ENCODE results near the gene MOV10L1. TPM values are rescaled to one million over a fixed set of nuclear protein-coding genes. Genes with fewer than 3 reads are reported as not detected.

MOV10L1 gene
- total RNA-seq, 2 experiments from 2014 or later: 0.11 TPM; not detected in 1

DNA sequence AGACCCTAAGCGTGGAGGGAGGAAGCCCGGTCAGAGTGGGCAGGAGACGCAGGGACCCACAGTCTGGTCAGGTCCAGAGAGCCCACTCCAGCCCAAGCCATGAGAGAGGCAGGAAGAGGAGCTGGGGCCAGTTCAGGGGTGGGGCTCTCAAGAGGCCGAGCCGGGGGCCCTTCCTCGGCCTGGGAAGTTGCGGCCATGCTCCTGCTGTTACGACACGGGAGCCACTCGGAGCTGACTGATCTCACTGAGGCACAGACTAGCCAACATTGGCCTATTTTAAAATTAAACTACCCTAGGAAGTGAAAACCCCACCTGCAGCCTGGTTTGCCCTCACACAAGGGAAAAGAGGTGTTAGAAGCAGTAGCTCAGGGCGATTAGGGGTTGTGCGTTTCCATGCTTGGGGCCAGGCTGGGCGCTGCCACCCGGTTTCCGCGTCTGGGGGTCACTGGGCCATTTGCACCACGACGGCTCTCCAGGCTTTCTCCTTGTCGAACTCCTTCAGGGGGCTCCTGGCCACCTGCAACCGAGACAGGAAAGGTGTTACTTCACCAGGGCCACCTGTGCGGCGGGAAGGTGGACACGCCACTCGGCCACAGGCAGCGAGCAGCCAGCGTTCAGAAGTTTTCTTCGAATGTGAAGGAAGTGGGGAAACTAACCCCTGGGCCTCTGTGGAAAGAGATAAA, 28.5 kb upstream of the MOV10L1 start:
- DNase-seq (no peak), ATAC-seq (no peak)
- intact Hi-C loops (cut with DNase I, micrococcal nuclease): no loop called here
- Mint-ChIP-seq H3K9me3 (ENCODE audit: low read depth) (no peaks in the 10 kb centered on the region), H3K4me1 (no peaks in the 10 kb centered on the region), H3K27me3 (peaks cover 15% of the 10 kb centered on the region), H3K27ac (no peak overlapping the region), H3K36me3 (ENCODE audit: low read depth) (no peaks in the 10 kb centered on the region), H3K4me3 (no peak overlapping the region)
- POLR2A ChIA-PET: no interaction called here
- CTCF ChIA-PET: no interaction called here

DNA sequence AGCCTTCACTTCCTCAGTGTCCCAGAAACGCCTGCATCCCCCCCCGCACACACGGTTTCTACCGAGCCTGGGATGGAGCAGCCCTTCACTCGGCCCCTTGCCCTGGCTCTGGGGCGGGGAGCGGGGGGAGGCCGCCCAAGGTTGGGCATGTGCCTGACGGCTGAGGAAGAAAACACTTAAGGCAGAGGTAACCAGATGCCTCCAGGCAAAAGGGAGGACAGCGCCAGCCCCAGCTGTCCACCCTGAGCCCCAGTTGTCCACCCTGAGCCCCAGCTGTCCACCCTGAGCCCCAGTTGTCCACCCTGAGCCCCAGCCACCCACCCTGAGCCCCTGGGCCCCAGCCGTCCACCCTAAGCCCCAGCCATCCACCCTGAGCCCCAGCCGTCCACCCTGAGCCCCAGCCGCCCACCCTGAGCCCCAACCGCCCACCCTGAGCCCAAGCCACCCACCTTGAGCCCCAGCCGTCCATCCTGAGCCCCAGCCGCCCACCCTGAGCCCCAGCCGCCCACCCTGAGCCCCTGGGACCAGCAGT, 27.9 kb upstream of the MOV10L1 start:
- H3K4me1 Mint-ChIP-seq: no peaks in the 10 kb centered on the region
- no peak overlapping the region for H3K27ac Mint-ChIP-seq
- ATAC-seq (no peak), DNase-seq (no peak)
- no peaks in the 10 kb centered on the region for H3K9me3 Mint-ChIP-seq (ENCODE audit: low read depth)
- CTCF ChIA-PET: no interaction called here
- intact Hi-C loops (cut with DNase I, micrococcal nuclease): no loop called here
- H3K36me3 Mint-ChIP-seq (ENCODE audit: low read depth): no peaks in the 10 kb centered on the region
- POLR2A ChIA-PET: no interaction called here
- H3K27me3 Mint-ChIP-seq: peaks cover 12% of the 10 kb centered on the region
- H3K4me3 Mint-ChIP-seq: no peak overlapping the region

DNA sequence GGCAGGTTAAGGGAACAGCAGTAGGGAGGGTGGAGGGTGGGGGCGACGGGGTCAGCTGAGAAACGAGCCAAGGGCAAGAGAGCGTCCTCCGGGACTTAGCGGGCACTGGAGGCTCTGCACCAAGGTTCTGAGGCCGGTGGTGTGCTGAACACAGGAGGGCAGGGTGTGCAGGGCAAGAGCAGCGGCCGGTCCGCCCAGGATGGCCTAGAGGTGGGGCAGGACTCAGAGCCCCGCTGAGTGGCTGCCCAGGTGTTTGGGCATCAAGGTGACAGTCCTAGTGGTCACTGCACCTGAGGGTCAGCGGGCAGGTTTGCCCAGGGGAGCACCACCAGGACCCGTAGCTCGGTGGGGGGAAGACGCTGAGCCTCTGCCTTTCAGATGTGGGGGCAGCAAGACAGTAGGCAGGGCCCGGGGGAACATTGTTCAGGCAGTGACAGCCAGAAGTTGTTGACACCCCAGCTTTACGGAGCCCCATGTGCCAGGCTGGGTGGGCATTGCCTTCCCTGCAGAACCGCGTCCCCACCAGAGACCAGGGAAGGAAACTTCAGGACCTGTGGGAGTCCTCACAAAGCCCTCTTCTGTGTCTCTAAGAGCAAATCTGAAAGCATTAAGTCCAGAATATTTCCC, 27.2 kb upstream of the MOV10L1 start:
- Mint-ChIP-seq H3K4me3 (no peak overlapping the region), H3K36me3 (ENCODE audit: low read depth) (no peaks in the 10 kb centered on the region), H3K9me3 (ENCODE audit: low read depth) (no peaks in the 10 kb centered on the region), H3K4me1 (no peaks in the 10 kb centered on the region), H3K27me3 (peaks cover 9% of the 10 kb centered on the region), H3K27ac (no peak overlapping the region)
- intact Hi-C loops (cut with DNase I, micrococcal nuclease): no loop called here
- ChIA-PET CTCF (no interaction called here), POLR2A (no interaction called here)
- DNase-seq (no peak), ATAC-seq (no peak)

DNA sequence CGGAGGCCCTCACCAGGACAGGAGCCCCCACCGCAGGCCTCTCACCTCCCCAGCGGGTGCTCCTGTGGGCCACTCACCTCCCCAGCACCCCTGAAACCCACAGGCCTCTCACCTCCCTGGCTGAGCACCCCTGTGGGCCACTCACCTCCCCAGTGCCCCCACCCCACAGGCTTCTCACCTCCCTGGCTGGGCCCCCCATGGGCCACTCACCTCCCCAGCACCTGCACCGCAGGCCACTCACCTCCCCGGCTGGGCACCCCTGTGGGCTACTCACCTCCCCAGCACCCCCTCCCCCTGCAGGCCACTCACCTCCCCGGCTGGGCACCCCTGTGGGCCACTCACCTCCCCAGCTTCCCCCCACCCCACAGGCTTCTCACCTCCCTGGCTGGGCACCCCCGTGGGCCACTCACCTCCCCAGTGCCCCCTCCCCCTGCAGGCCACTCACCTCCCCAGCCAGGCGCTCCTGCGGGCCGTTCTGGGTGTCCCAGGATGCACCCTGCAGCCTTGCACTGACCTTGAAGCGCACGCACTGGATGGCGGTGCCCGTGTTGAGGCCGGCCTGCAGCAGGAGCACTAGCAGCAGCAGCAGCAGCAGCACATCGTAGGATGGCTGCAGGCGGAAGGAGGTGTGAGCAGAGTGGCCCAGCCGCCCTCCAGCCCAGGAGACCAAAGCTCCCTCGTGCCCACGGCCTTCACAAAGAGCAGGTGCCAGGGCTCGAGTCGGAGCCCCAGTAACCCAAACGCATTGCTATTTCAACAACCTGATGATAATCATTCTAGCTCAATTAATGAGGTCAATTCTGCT, 26.0 kb upstream of the MOV10L1 start:
- Mint-ChIP-seq H3K9me3 (ENCODE audit: low read depth) (no peaks in the 10 kb centered on the region), H3K4me3 (no peak overlapping the region), H3K27ac (no peak overlapping the region), H3K4me1 (no peaks in the 10 kb centered on the region), H3K36me3 (ENCODE audit: low read depth) (no peaks in the 10 kb centered on the region), H3K27me3 (peaks cover 8% of the 10 kb centered on the region)
- CTCF ChIA-PET: no interaction called here
- POLR2A ChIA-PET: no interaction called here
- no peak for ATAC-seq
- no peak for DNase-seq
- intact Hi-C loops (cut with DNase I, micrococcal nuclease): no loop called here

DNA sequence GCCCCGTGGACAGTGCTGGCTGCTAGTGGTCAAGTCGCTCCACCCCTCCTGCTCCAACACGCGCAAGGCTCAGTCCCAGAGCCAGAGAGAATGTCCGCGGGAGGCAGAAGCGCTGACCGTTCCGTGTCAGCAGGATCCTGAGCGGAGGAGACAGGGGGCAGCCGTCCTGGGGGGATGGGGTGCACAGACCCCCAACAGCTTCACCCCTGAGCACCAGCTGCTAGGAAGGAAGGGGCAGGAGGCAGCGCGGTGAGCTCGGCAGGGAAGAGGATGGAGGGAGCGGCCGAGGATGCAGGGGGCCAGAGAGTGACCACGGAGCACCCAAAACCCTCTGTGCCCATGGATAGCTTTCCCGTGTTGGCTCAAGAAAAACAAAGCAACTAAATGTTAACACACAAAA, 25.4 kb upstream of the MOV10L1 start:
- Mint-ChIP-seq H3K9me3 (ENCODE audit: low read depth) (no peaks in the 10 kb centered on the region), H3K4me3 (no peak overlapping the region), H3K27me3 (peaks cover 2% of the 10 kb centered on the region), H3K27ac (no peak overlapping the region), H3K36me3 (ENCODE audit: low read depth) (no peaks in the 10 kb centered on the region), H3K4me1 (no peaks in the 10 kb centered on the region)
- CTCF ChIA-PET: no interaction called here
- intact Hi-C loops (cut with DNase I, micrococcal nuclease): no loop called here
- ATAC-seq: no peak
- no peak for DNase-seq
- POLR2A ChIA-PET: no interaction called here

DNA sequence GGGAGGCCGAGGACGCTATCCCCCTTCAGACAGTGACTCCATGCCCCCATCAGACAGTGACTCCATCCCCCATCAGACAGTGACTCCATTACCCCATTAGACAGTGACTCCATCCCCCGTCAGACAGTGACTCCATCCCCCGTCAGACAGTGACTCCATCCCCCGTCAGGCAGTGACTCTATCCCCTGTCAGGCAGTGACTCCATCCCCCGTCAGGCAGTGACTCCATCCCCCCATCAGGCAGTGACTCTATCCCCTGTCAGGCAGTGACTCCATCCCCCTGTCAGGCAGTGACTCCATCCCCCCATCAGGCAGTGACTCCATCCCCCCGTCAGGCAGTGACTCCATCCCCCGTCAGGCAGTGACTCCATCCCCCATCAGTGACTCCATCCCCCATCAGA, 22.6 kb upstream of the MOV10L1 start:
- ATAC-seq: no peak

DNA sequence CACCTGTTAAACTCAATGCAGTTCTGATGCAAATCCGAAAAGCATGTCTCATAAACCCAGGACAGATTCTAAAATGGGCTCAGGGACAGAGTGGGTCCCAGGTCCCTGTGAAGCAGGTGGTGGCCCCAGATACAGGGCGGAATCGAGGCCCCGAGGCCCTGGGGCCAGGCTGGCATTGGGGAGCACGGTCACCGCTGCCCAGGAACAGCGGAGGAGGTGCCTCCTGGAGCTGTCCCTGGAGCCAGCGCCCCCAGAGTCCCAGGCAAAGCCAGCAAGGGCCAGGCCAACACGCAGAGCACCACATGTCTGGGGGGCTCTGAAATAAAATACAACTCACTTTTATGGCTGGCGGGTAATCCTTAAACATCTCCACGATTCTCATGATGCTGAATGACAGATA, 21.7 kb upstream of the MOV10L1 start:
- no peaks in the 10 kb centered on the region for H3K36me3 Mint-ChIP-seq (ENCODE audit: low read depth)
- H3K4me1 Mint-ChIP-seq: no peaks in the 10 kb centered on the region
- DNase-seq: no peak
- CTCF ChIA-PET: no interaction called here
- no peak for ATAC-seq
- intact Hi-C loops (cut with DNase I, micrococcal nuclease): no loop called here
- H3K27ac Mint-ChIP-seq: no peak overlapping the region
- H3K27me3 Mint-ChIP-seq: no peaks in the 10 kb centered on the region
- H3K9me3 Mint-ChIP-seq (ENCODE audit: low read depth): no peaks in the 10 kb centered on the region
- H3K4me3 Mint-ChIP-seq: no peak overlapping the region
- POLR2A ChIA-PET: no interaction called here

More for the DNA sequence above, 22.6 kb upstream of the MOV10L1 start:
- H3K4me1 Mint-ChIP-seq: no peaks in the 10 kb centered on the region
- no peak for DNase-seq
- no peaks in the 10 kb centered on the region for H3K9me3 Mint-ChIP-seq (ENCODE audit: low read depth)
- no peak overlapping the region for H3K27ac Mint-ChIP-seq
- no peaks in the 10 kb centered on the region for H3K27me3 Mint-ChIP-seq
- CTCF ChIA-PET: no interaction called here
- intact Hi-C loops (cut with DNase I, micrococcal nuclease): no loop called here
- no peaks in the 10 kb centered on the region for H3K36me3 Mint-ChIP-seq (ENCODE audit: low read depth)
- POLR2A ChIA-PET: no interaction called here
- H3K4me3 Mint-ChIP-seq: no peak overlapping the region

DNA sequence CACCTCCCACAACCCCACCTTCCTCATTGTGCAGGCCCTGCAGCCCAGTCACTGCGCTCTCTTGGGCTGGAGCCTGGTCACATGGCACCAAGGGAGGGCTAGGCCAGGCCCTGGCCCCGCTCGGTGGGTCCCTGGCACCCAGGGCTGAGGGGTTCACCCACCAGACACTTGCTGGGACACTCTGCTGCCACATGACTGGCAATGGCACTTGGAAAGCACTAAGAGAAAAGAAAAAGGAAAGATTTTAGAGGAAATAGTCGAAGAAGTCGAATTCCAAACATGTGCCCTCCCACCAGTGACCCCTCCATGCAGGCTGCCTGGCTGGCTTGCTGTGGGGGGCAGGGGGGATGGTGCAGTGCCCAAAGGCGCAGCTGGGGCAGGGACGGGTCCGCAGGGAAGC, 19.4 kb upstream of the MOV10L1 start:
- H3K27me3 Mint-ChIP-seq: no peaks in the 10 kb centered on the region
- no peak overlapping the region for H3K4me3 Mint-ChIP-seq
- no peaks in the 10 kb centered on the region for H3K4me1 Mint-ChIP-seq
- no peak overlapping the region for H3K27ac Mint-ChIP-seq
- no peaks in the 10 kb centered on the region for H3K36me3 Mint-ChIP-seq (ENCODE audit: low read depth)
- ATAC-seq (no peak), DNase-seq (no peak)
- CTCF ChIA-PET: no interaction called here
- intact Hi-C loops (cut with DNase I, micrococcal nuclease): no loop called here
- POLR2A ChIA-PET: no interaction called here
- no peaks in the 10 kb centered on the region for H3K9me3 Mint-ChIP-seq (ENCODE audit: low read depth)

DNA sequence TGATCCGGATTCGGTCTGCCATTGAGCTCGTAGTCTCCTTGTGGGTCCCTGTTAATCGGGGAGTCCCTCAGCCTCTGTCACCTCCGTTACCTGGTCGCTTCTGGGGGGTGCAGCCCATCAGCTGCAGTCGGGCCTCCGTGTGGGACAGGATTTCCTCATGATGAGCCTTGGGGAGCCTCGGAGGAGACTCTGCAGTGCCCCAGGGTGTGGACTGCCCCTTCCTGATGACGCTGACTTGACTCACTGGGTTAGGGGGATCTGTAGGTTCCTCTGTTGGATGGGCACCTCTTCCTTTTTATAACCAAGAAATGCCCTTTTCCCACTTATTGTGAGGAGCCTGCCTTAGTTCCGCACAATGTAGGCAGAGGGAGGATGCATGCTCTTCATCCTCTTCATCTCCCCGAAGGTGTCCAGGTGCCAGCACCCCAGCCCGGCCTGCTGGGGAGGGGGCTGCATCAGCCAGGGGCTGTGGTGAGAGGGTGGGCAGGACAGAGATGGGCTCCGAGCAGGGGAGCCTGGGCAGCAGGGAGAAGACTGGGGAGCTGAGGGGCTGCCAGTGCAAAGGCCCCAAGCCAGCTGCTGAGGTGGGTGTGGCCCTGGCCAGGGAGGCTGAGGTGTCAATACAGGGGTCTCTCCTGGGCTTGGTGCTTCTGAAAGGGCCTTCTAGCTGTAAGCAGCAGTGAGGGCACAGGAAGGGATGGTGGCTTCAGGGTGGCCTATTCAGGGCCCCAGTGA, 18.2 kb upstream of the MOV10L1 start:
- H3K9me3 Mint-ChIP-seq (ENCODE audit: low read depth): no peaks in the 10 kb centered on the region
- CTCF ChIA-PET: no interaction called here
- H3K27me3 Mint-ChIP-seq: no peaks in the 10 kb centered on the region
- H3K36me3 Mint-ChIP-seq (ENCODE audit: low read depth): no peaks in the 10 kb centered on the region
- intact Hi-C loops (cut with DNase I, micrococcal nuclease): no loop called here
- ATAC-seq (no peak), DNase-seq (no peak)
- H3K27ac Mint-ChIP-seq: no peak overlapping the region
- POLR2A ChIA-PET: no interaction called here
- H3K4me3 Mint-ChIP-seq: no peak overlapping the region
- no peaks in the 10 kb centered on the region for H3K4me1 Mint-ChIP-seq

DNA sequence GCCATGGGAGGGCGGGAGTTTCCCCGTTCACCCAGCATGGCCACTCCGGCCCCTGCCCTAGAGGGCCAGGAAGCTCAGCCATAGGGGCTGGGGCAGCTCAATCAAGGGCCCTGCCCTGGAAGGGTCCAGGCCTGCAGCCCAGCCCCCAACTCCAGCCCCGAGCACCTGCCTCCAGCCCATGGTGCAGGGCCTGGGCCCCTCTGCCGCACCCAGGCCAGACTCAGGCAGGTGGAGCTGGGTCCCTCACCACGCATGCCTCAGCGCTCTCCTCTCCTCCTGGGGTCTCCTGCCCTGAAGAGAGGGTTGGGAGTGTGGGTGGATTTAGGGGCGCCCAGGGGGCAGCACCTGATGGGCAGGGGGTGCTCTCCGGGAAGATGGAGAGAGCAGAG, 17.6 kb upstream of the MOV10L1 start:
- no peak for ATAC-seq
- intact Hi-C loops (cut with DNase I, micrococcal nuclease): no loop called here
- Mint-ChIP-seq H3K4me3 (no peak overlapping the region), H3K9me3 (ENCODE audit: low read depth) (no peaks in the 10 kb centered on the region), H3K27ac (no peak overlapping the region), H3K36me3 (ENCODE audit: low read depth) (no peaks in the 10 kb centered on the region), H3K27me3 (no peaks in the 10 kb centered on the region), H3K4me1 (no peaks in the 10 kb centered on the region)
- CTCF ChIA-PET: no interaction called here
- POLR2A ChIA-PET: no interaction called here
- no peak for DNase-seq

DNA sequence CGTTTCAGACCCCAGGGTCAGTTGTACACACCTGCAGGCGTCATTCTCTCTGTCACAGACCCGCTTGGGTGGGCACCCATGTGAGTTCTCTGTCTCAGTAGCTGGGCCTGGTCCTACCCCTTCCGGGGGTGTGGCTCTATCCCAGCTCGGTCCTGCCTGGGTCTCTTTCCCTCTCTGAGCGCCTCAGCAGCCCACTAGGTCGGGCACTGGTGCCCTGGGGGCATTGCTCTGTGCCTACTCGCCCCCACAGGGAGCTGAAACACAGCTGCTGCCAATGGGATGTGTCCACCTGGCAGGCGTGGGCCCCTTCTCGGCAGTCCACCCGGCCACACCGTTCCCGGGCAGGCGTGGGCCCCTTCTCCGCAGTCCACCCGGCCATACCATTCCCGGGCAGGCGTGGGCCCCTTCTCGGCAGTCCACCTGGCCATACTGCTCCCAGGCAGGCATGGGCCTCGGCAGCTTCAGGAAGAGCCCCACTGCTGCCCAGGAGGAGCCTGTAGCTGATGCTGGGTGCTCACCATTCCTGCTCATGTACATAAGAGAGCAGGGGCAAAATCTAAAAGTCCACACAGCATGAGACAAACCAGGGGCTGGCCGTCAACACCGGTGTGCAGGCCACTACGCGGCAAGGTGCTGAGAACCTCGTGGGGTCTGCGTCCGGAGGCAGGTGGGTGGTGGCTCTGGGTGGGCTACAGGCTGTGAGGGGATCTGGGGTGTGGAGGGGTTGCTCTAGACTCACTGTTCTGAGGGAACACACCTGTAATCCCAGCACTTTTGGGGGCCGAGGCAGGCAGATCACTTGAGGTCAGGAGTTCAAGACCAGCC, 16.9 kb upstream of the MOV10L1 start:
- CTCF ChIA-PET: no interaction called here
- intact Hi-C loops (cut with DNase I, micrococcal nuclease): no loop called here
- Mint-ChIP-seq H3K4me3 (no peak overlapping the region), H3K4me1 (no peaks in the 10 kb centered on the region), H3K9me3 (ENCODE audit: low read depth) (no peaks in the 10 kb centered on the region), H3K27me3 (no peaks in the 10 kb centered on the region), H3K27ac (no peak overlapping the region), H3K36me3 (ENCODE audit: low read depth) (no peaks in the 10 kb centered on the region)
- POLR2A ChIA-PET: no interaction called here
- DNase-seq (no peak), ATAC-seq (no peak)

Measured in activated CD4-positive, alpha-beta T cell treated with anti-CD3 and anti-CD28 coated beads for 36 hours (primary cell).